ENCODE measurements around the gene LCA5L.

The LCA5L gene

DNA sequence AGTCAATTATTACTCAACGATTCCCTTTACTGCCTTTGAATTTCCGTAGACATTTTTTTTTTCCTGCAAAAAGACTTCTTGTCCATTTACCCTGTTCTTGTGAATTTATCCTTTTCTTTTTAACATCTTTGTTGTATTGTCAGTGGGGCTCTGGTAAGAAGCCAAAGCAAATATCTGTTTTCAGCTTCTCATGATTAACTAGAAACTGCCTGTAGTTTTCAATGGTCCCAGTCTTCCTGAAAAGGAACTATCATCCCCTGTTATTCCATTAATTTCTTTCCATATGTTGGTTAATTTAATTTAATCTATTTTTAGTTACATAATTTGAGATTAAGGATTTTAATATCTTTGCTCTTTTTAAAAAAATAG, 34.2 kb upstream of the LCA5L start:
- no peak for DNase-seq (ENCODE audit: extremely low spot score)
- no peak for TF ChIP-seq CTCF (IDR thresholded peaks at IDR 0.05; ENCODE audit: control extremely low read depth, extremely low read depth, low read depth, missing control alignments)

GRCh38 chr21:39479164-39479813, 33.7 kb upstream of the LCA5L start:
- TF ChIP-seq CTCF (IDR thresholded peaks at IDR 0.05; ENCODE audit: control extremely low read depth, extremely low read depth, low read depth, missing control alignments) = no peak
- ChIA-PET CTCF (no interaction called here), POLR2A (no interaction called here)
- DNase-seq (ENCODE audit: extremely low spot score) = no peak

More for the DNA sequence above, 34.2 kb upstream of the LCA5L start:
- POLR2A ChIA-PET = no interaction called here
- CTCF ChIA-PET = no interaction called here

GRCh38 chr21:39474611-39475010, 29.0 kb upstream of the LCA5L start:
- no peak for DNase-seq (ENCODE audit: extremely low spot score)

GRCh38 chr21:39472786-39473185, 27.2 kb upstream of the LCA5L start:
- DNase-seq (ENCODE audit: extremely low spot score) = no peak
- ChIA-PET POLR2A (no interaction called here), CTCF (no interaction called here)
- no peak for TF ChIP-seq CTCF (IDR thresholded peaks at IDR 0.05; ENCODE audit: control extremely low read depth, extremely low read depth, low read depth, missing control alignments)

More at GRCh38 chr21:39474611-39475010, 29.0 kb upstream of the LCA5L start:
- TF ChIP-seq CTCF (IDR thresholded peaks at IDR 0.05; ENCODE audit: control extremely low read depth, extremely low read depth, low read depth, missing control alignments) = no peak
- ChIA-PET POLR2A (no interaction called here), CTCF (interaction anchor here (1.6 kb wide), 1 partner anchor 13 kb away, joined by 4 read pairs; no protein-coding TSS in a partner anchor)

DNA sequence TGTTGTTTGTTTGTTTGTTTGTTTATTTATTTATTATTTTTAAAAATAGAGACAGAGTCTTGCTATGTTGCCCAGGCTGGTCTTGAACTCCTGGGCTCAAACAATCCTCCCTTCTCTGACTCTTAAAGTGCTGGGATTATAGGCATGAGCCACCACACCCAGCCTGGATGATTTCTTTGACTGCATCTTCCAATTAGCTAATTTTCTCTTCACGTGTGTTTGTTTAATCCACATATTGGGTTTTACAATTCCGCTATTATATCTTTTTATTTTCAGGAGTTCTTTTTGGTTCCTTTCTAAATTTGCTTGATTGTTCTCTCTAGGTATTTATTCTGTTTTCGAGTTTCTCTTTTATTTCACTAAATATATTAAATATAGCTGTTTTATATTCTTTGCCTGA, 26.0 kb upstream of the LCA5L start:
- no peak for TF ChIP-seq CTCF (IDR thresholded peaks at IDR 0.05; ENCODE audit: control extremely low read depth, extremely low read depth, low read depth, missing control alignments)
- no peak for DNase-seq (ENCODE audit: extremely low spot score)
- POLR2A ChIA-PET = no interaction called here
- CTCF ChIA-PET = interaction anchor here (0.6 kb wide), 1 partner anchor 291 kb away, joined by 3 read pairs; no protein-coding TSS in a partner anchor

GRCh38 chr21:39468559-39468958, 23.0 kb upstream of the LCA5L start:
- no peak for TF ChIP-seq CTCF (IDR thresholded peaks at IDR 0.05; ENCODE audit: control extremely low read depth, extremely low read depth, low read depth, missing control alignments)
- CTCF ChIA-PET = interaction anchor here (1.1 to 1.8 kb wide), 2 partner anchors 9 to 20 kb away, joined by 3 to 6 read pairs; no protein-coding TSS in a partner anchor
- DNase-seq (ENCODE audit: extremely low spot score) = no peak
- POLR2A ChIA-PET = interaction anchor here (0.5 kb wide), 1 partner anchor 81 kb away, joined by 7 read pairs; no protein-coding TSS in a partner anchor

Measured in GM10248 (cell line).